Effector memory CD8-positive, alpha-beta T cell (primary cell): Measurements from ENCODE around the gene TMEM255B.

Source experiments
- ATAC-seq: fragments of 150-1000 bp; cut with Tn5 transposase; replicated peaks from 2 replicates; pipeline ENCODE4 v1.10.0; 2021; ENCODE audit warnings: mild to moderate bottlenecking, moderate library complexity
- DNase-seq, 3 experiments: peaks; one replicate each; pipeline ENCODE4 v3.0.0; 2021
- H3K27ac Mint-ChIP-seq, 2 donors: one replicate each; pipeline ENCODE4 v1.8.0; 2022; ENCODE audit warnings: mild to moderate bottlenecking in 2 of 2, mixed read lengths in 2 of 2, moderate library complexity in 2 of 2
- H3K27me3 Mint-ChIP-seq, 2 donors: one replicate each; pipeline ENCODE4 v1.8.0; 2022; ENCODE audit warnings: mixed read lengths in 2 of 2
- H3K36me3 Mint-ChIP-seq: one replicate; pipeline ENCODE4 v1.8.0; 2022; ENCODE audit warnings: mild to moderate bottlenecking, moderate library complexity, mixed read lengths; ENCODE audit not compliant: insufficient read depth
- H3K4me1 Mint-ChIP-seq, 2 donors: one replicate each; pipeline ENCODE4 v1.8.0; 2022; ENCODE audit warnings: low read depth in 2 of 2, mixed read lengths in 2 of 2
- H3K4me3 Mint-ChIP-seq, 2 donors: one replicate each; pipeline ENCODE4 v1.8.0; 2022; ENCODE audit warnings: mild to moderate bottlenecking in 2 of 2, mixed read lengths in 2 of 2, moderate library complexity in 2 of 2
- H3K9me3 Mint-ChIP-seq, 2 donors: one replicate each; pipeline ENCODE4 v1.8.0; 2022; ENCODE audit warnings: mixed read lengths in 2 of 2

Gene TMEM255B

DNA sequence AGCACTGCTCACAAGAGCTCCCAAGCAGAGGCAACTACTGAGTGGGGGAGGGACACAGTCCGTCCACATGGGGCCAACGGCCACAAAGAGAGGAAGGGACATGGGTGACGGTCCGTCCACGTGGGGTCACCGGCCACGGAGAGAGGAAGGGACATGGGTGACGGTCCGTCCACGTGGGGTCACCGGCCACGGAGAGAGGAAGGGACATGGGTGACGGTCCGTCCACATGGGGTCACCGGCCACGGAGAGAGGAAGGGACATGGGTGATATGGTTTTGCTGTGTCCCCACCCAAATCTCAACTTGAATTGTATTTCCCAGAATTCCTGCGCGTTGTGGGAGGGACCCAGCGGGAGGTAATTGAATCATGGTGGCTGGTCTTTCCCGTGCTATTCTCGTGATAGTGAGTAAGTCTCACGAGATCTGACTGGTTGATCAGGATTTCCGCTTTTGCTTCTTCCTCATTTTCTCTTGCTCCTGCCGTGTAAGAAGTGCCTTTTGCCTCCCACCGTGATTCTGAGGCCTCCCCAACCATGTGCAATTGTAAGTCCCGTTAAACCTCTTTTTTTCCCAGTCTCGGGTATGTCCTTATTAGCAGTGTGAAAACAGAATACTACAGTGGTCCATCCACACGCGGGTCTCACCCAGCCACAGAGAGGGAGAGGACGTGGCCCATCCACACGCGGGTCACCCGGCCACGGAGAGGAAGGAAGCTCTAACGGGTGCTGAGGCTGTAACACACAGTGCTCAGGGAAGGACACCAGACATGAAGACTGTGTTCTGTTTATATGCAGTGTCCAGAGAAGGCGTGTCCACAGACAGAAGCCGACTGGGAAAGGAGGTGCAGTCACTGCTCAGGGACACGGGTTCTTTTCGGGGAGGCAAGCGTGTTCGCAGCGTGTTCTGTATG, 56.4 kb downstream of the TMEM255B start:
- peak overlapping the region; percentile 11 to 24 for H3K27ac Mint-ChIP-seq
- no peak for DNase-seq
- H3K4me3 Mint-ChIP-seq, result peak overlapping the region; percentile 68 to 75
- H3K9me3 Mint-ChIP-seq, result no peaks in the 10 kb centered on the region
- ATAC-seq, result no peak
- peaks cover 8 to 16% of the 10 kb centered on the region in 2 donors for H3K27me3 Mint-ChIP-seq
- peaks cover 16 to 17% of the 10 kb centered on the region in 2 donors for H3K4me1 Mint-ChIP-seq
- H3K36me3 Mint-ChIP-seq, result peaks cover 13% of the 10 kb centered on the region

- no peak for DNase-seq
- ATAC-seq, result no peak
- Mint-ChIP-seq H3K4me1 (peaks cover 16 to 17% of the 10 kb centered on the region in 2 donors), H3K27ac (peak overlapping the region in 1 of 2 donors; percentile 24), H3K9me3 (no peaks in the 10 kb centered on the region), H3K27me3 (peaks cover 8 to 16% of the 10 kb centered on the region in 2 donors), H3K4me3 (peak overlapping the region; percentile 68 to 75), H3K36me3 (peaks cover 13% of the 10 kb centered on the region)
Measured at GRCh38 chr13:113816254-113816929, 57.4 kb downstream of the TMEM255B start.

- H3K4me1 Mint-ChIP-seq, result peaks cover 16 to 17% of the 10 kb centered on the region in 2 donors
- peak; percentile 98 for ATAC-seq
- peak overlapping the region in 1 of 2 donors; percentile 86 for H3K27ac Mint-ChIP-seq
- no peaks in the 10 kb centered on the region for H3K9me3 Mint-ChIP-seq
- peaks cover 13% of the 10 kb centered on the region for H3K36me3 Mint-ChIP-seq
- H3K27me3 Mint-ChIP-seq, result peaks cover 8 to 16% of the 10 kb centered on the region in 2 donors
- DNase-seq, result peak; percentile 78 to 83 (median 79)
- H3K4me3 Mint-ChIP-seq, result peak overlapping the region; percentile 47 to 49
Measured at GRCh38 chr13:113816946-113817859, 58.2 kb downstream of the TMEM255B start.

GRCh38 chr13:113817860-113818691, 59.0 kb downstream of the TMEM255B start:
- peaks cover 13% of the 10 kb centered on the region for H3K36me3 Mint-ChIP-seq
- peak overlapping the region in 1 of 2 donors; percentile 49 for H3K4me3 Mint-ChIP-seq
- DNase-seq (no peak), ATAC-seq (no peak)
- H3K4me1 Mint-ChIP-seq, result peaks cover 16 to 17% of the 10 kb centered on the region in 2 donors
- H3K27me3 Mint-ChIP-seq, result peaks cover 8 to 16% of the 10 kb centered on the region in 2 donors
- peak overlapping the region in 1 of 2 donors; percentile 86 for H3K27ac Mint-ChIP-seq
- no peaks in the 10 kb centered on the region for H3K9me3 Mint-ChIP-seq

- Mint-ChIP-seq H3K27ac (no peak overlapping the region), H3K9me3 (no peaks in the 10 kb centered on the region), H3K27me3 (peaks cover 8 to 16% of the 10 kb centered on the region in 2 donors), H3K4me3 (no peak overlapping the region), H3K4me1 (peaks cover 16 to 17% of the 10 kb centered on the region in 2 donors), H3K36me3 (peaks cover 13% of the 10 kb centered on the region)
- no peak for DNase-seq
- no peak for ATAC-seq
Measured at GRCh38 chr13:113818700-113819295, 59.8 kb downstream of the TMEM255B start.

GRCh38 chr13:113819341-113819730, 60.3 kb downstream of the TMEM255B start:
- H3K27ac Mint-ChIP-seq, result no peak overlapping the region
- peaks cover 8 to 16% of the 10 kb centered on the region in 2 donors for H3K27me3 Mint-ChIP-seq
- no peak for ATAC-seq
- DNase-seq, result no peak
- H3K9me3 Mint-ChIP-seq, result no peaks in the 10 kb centered on the region
- peaks cover 16 to 17% of the 10 kb centered on the region in 2 donors for H3K4me1 Mint-ChIP-seq
- peaks cover 13% of the 10 kb centered on the region for H3K36me3 Mint-ChIP-seq
- H3K4me3 Mint-ChIP-seq, result no peak overlapping the region

DNA sequence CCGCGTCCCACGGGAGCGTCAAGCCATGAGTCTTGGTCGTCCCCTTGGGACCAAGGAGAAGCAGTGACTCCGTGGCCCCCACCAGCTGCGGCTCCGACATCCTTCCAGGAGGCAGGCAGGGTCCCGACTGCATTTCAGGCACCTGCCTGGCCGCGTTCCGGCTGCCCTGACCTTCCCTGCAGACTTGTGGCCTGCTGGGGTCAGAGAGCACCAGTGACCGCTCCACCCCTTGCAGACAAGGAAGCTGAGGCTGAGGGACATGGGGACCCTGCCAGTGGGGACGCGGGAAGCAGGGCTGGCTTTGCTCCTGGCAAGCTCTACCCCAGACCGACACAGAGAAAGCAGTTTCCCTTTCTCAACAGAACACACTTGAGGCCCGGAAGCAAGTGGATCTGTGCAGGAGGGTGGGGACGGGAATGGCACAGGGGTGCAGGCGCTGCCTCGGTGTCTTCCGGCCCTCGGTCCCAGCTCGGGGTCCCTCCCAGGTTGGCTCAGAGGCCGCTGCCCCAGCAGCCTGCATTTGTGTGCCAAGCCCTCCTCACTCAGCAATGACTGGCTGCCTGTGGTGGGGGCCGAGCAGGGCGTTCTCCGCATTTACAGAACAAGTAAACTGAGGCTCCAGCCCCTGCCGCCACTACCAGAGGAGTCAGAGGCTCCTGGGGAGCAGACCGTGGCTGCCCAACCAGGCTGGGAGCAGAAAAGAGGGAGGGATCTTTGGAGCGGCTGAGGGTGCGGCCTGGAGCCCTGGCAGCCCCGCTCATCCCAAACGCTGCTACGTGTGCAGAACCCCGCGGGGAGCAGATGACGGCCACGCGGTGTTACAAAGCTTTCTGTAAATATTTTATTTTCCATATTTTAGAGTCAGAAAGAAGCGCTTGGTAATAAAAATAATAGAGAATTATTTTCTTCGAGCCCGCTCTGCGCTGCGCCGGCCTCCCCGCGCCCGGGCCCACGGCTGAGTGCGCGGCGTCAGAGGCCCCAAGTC, 61.0 kb downstream of the TMEM255B start:
- H3K4me3 Mint-ChIP-seq, result no peak overlapping the region
- ATAC-seq (no peak), DNase-seq (no peak)
- no peak overlapping the region for H3K27ac Mint-ChIP-seq
- peaks cover 16 to 17% of the 10 kb centered on the region in 2 donors for H3K4me1 Mint-ChIP-seq
- no peaks in the 10 kb centered on the region for H3K9me3 Mint-ChIP-seq
- peaks cover 8 to 14% of the 10 kb centered on the region in 2 donors for H3K27me3 Mint-ChIP-seq
- peaks cover 13% of the 10 kb centered on the region for H3K36me3 Mint-ChIP-seq

GRCh38 chr13:113820813-113821651, 62.0 kb downstream of the TMEM255B start:
- DNase-seq, result no peak
- ATAC-seq, result no peak
- Mint-ChIP-seq H3K9me3 (no peaks in the 10 kb centered on the region), H3K36me3 (peaks cover 11% of the 10 kb centered on the region), H3K27ac (no peak overlapping the region), H3K4me3 (no peak overlapping the region), H3K27me3 (peaks cover under 1 to 4% of the 10 kb centered on the region in 2 donors), H3K4me1 (peaks cover 8 to 10% of the 10 kb centered on the region in 2 donors)

GRCh38 chr13:113821847-113822246, 62.8 kb downstream of the TMEM255B start:
- Mint-ChIP-seq H3K9me3 (no peaks in the 10 kb centered on the region), H3K4me3 (no peak overlapping the region), H3K27me3 (no peaks in the 10 kb centered on the region), H3K27ac (no peak overlapping the region), H3K4me1 (peaks cover 5% of the 10 kb centered on the region in 2 donors), H3K36me3 (peaks cover 10% of the 10 kb centered on the region)
- no peak for ATAC-seq
- no peak for DNase-seq

DNA sequence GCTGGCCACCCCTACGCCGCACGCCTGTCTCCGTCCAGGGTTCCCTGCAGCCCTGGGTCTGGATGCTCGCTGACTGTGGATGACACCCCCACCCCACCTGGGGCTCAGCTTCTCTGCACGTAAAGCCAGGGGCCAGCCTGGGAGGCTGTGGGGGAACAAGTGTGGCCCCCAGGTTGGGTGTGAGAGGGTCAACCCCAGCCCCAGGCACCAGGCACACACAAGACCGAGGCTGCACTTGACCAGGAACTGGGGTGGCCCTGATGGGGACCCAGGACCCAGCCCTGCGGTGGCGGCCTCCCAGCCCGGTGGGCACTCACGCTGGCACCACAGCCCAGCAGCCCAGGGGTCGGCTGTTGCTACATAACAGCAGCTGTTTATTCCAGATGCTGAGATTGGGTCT, 63.2 kb downstream of the TMEM255B start:
- Mint-ChIP-seq H3K4me3 (no peak overlapping the region), H3K27me3 (no peaks in the 10 kb centered on the region), H3K27ac (no peak overlapping the region), H3K4me1 (peaks cover 3% of the 10 kb centered on the region in 2 donors), H3K36me3 (peaks cover 11% of the 10 kb centered on the region), H3K9me3 (no peaks in the 10 kb centered on the region)
- DNase-seq, result no peak
- ATAC-seq, result no peak
